PC-3 (cell line): Measurements from ENCODE around the gene FAM124A.

ENCODE experiments used
- EZH2 ChIP-seq: fragments of 300-600 bp; sonication (generic); IDR thresholded peaks from one replicate; pipeline ENCODE4 v1.6.1; 2017; ENCODE audit warnings: antibody characterized with exemption, mild to moderate bottlenecking, low read length; ENCODE audit not compliant: unreplicated experiment
- TF ChIP-seq, protein P1 (sequence below): fragments of 300-600 bp; sonication (generic); conservative IDR thresholded peaks from 2 replicates; pipeline ENCODE4 v1.5.1; 2017; ENCODE audit warnings: antibody characterized with exemption, low read depth, mild to moderate bottlenecking, low read length

DNA sequence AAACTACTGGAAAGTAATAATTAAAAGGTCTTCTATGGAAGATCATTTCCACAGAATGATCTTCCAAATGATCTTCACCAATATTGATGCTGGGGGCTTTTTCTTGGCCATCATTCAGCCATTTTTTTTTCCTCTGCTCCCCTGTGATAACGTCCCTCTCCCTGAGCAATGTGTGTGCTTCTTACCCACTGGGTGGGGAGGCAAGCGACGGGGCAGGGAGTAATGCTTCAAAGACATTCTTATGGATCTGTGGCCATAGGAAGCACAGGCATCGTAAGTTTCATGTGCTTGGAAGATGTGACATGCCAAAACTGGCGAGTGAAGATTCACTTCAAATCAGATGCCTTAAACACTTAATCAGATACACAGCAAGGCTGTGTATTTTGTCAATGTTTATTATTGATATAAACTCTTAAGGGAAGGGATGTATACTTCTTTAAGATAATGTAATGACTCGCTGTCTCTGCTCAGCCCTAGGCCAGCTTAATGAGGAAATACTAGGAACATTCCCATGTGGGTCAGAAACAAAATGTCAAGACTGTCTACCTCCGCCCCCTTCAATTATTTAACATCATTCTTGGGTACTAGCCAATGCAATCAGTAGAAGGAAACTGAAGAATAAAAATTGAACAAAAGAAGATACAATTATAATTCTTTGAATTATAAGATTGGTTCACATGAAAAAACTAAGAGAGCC lies 83.2 kb downstream of the FAM124A start:
- TF ChIP-seq, protein P1, sequence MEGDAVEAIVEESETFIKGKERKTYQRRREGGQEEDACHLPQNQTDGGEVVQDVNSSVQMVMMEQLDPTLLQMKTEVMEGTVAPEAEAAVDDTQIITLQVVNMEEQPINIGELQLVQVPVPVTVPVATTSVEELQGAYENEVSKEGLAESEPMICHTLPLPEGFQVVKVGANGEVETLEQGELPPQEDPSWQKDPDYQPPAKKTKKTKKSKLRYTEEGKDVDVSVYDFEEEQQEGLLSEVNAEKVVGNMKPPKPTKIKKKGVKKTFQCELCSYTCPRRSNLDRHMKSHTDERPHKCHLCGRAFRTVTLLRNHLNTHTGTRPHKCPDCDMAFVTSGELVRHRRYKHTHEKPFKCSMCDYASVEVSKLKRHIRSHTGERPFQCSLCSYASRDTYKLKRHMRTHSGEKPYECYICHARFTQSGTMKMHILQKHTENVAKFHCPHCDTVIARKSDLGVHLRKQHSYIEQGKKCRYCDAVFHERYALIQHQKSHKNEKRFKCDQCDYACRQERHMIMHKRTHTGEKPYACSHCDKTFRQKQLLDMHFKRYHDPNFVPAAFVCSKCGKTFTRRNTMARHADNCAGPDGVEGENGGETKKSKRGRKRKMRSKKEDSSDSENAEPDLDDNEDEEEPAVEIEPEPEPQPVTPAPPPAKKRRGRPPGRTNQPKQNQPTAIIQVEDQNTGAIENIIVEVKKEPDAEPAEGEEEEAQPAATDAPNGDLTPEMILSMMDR = no peak
- TF ChIP-seq EZH2 = no peak
